GM12873 (cell line): Measurements from ENCODE around the gene TOMM34.

Experiments
- CTCF ChIP-seq: IDR thresholded peaks from 2 replicates; pipeline ENCODE4 v1.5.1; 2012; ENCODE audit warnings: low read depth, mild to moderate bottlenecking, moderate library complexity, low read length, control low read depth; ENCODE audit not compliant: insufficient read depth; ENCODE audit errors: missing control alignments

The TOMM34 gene

GRCh38 chr20:44961870-44962267 is 1.7 kb upstream of the TOMM34 start:
- no peak for TF ChIP-seq CTCF

DNA sequence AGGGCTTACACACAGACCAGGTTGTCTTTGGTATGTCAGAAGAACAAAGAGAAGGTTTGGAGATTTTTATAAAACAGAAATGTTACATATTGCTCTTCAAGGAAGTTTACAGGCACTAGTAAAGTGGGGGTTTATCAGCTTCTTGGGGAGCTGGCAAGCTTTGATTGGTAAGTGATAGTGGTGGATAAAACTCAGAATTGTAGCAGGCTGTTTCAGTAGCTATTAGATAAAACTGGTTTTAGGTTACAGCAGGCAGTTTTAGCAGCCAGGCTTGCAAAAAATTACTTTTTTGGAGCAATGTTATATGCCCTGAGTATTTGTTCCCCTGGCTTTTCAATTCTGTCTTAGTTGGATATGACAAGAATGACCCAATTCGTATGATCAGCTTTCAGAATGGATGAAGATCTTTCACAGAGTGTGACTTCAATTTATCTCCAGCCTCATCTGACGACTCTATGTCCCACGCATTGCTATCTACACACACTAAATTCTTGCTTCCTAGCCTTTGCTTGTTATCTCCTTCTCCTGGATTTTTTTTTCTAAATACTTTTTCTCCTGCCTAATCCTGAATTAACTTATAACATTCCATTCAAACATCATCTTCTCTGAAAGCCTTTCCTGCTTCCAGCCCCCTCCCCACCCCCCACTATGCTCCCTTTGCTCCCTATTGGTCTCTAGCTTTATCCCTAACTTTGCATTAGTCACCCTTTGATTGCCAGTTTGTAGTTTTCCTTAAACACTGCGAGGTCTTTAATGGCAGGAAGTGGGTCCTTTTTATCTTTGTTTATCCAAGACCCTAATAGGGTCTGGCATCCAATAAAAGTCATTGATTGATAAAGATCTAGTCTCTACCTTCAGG is 1.0 kb upstream of the TOMM34 start:
- no peak for TF ChIP-seq CTCF

- no peak for TF ChIP-seq CTCF
Measured at GRCh38 chr20:44959638-44960102, 527 bp downstream of the TOMM34 start.

GRCh38 chr20:44959082-44959637 is 1.0 kb downstream of the TOMM34 start:
- TF ChIP-seq CTCF: no peak

DNA sequence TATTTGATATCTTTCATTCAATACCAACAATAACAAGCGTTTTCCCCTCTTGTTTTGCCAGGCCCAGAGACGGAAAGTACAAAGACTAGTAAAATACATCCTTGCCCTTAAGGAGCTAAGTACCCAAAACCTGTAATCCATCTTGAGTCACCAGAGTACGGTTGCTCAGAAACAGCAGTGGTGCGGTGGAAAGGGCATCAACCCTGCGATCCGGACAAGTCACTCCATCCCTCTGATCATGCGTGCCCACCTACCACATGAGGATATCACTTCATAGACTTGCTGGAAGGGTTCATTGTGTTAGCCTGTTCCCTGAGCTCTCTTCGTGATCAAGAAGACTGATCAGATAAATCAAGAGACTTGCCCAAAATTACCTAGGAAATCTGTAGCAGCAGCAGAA is 1.9 kb downstream of the TOMM34 start:
- no peak for TF ChIP-seq CTCF

DNA sequence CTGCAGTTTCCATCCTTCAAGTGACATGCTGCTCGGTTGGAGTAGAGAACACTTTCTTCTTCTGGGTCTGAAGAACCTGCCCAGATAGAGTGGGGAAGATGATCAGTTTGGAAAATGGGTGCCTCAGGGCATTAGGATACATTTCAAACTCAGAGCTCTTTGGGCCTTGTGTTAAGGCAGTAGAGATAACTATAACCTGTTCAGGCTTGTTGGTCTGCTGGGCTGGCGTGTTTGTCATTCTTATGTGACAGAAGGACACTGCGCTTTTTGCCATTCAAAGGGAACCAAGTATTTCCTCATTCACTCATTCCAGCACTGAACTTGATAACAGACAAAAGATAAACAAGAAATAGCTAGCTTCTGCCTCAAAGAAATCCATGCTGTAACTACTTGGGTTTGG is 3.8 kb downstream of the TOMM34 start:
- no peak for TF ChIP-seq CTCF

- no peak for TF ChIP-seq CTCF
Measured at GRCh38 chr20:44955270-44955669, 4.9 kb downstream of the TOMM34 start.
